Measurements from ENCODE around the gene TASL.

The TASL gene

DNA sequence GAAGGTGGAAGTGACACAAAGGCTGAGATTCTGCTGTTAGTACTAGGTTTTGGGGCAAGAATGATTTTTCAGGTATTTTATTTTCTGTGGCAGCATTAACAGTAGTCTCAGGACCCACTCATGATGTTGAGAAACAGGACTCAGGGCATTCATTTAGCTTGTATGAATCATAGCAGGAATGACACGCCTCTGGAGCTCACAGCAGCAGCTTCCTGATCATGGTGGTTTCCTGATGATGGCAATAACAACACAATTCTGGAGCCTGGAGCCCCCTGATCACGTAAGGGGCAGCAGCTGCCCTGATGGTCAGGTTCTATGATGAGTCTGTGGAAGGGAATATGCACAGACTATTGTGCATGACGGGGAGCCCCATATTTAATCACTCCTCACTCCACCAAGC is 47.0 kb downstream of the TASL start:
- TF ChIP-seq, protein P1, sequence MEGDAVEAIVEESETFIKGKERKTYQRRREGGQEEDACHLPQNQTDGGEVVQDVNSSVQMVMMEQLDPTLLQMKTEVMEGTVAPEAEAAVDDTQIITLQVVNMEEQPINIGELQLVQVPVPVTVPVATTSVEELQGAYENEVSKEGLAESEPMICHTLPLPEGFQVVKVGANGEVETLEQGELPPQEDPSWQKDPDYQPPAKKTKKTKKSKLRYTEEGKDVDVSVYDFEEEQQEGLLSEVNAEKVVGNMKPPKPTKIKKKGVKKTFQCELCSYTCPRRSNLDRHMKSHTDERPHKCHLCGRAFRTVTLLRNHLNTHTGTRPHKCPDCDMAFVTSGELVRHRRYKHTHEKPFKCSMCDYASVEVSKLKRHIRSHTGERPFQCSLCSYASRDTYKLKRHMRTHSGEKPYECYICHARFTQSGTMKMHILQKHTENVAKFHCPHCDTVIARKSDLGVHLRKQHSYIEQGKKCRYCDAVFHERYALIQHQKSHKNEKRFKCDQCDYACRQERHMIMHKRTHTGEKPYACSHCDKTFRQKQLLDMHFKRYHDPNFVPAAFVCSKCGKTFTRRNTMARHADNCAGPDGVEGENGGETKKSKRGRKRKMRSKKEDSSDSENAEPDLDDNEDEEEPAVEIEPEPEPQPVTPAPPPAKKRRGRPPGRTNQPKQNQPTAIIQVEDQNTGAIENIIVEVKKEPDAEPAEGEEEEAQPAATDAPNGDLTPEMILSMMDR (IDR thresholded peaks at IDR 0.05; ENCODE audit: insufficient read depth, low read length) = no peak
- TF ChIP-seq REST (IDR thresholded peaks at IDR 0.05; ENCODE audit: insufficient replicate concordance, low read depth) = no peak
- H3K4me3 ChIP-seq (replicated peaks; ENCODE audit: insufficient read depth, low read length) = no peak overlapping the region
- no peaks in the 10 kb centered on the region for H3K27me3 ChIP-seq (ENCODE audit: insufficient read depth, poor library complexity, severe bottlenecking)
- no peak overlapping the region for H3K27ac ChIP-seq (replicated peaks)
- DNase-seq (ENCODE audit: low read depth in 1 of 2, low spot score in 1 of 2) = no peak

DNA sequence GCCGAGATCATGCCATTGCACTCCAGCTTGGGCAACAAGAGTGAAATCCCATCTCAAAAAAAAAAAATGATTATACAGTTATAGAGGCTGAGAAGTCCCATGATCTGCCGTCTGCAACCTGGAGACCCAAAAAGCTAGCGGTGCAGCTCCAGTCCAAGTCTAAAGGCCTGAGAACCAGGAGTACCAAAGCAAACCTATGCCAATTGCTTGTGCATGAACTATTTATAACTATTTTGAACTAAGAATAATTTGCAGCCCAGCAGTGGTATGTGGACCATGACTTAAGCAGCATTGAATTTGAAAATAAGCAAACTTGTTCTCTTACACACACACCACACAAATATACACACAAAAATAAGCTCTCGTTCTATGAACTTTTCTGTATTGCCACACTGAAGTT is 51.8 kb downstream of the TASL start:
- Histone ChIP-seq H3K27ac (replicated peaks) (no peak overlapping the region), H3K4me3 (replicated peaks; ENCODE audit: insufficient read depth, low read length) (no peak overlapping the region), H3K27me3 (ENCODE audit: insufficient read depth, poor library complexity, severe bottlenecking) (no peaks in the 10 kb centered on the region)
- no peak for DNase-seq (ENCODE audit: low read depth in 1 of 2, low spot score in 1 of 2)
- TF ChIP-seq SPI1 (IDR thresholded peaks at IDR 0.05; ENCODE audit: borderline replicate concordance, low read depth) (no peak), GABPA (IDR thresholded peaks at IDR 0.05; ENCODE audit: low read depth) (no peak)

GRCh38 chrX:30521440-30522182 is 56.0 kb downstream of the TASL start:
- no peak for DNase-seq (ENCODE audit: low read depth in 1 of 2, low spot score in 1 of 2)
- Histone ChIP-seq H3K27me3 (ENCODE audit: insufficient read depth, poor library complexity, severe bottlenecking) (no peaks in the 10 kb centered on the region), H3K27ac (replicated peaks) (no peak overlapping the region), H3K4me3 (replicated peaks; ENCODE audit: insufficient read depth, low read length) (no peak overlapping the region)
- no peak for TF ChIP-seq POLR2AphosphoS5 (IDR thresholded peaks at IDR 0.05; ENCODE audit: low read depth)
- TF ChIP-seq, protein P1 (IDR thresholded peaks at IDR 0.05; ENCODE audit: insufficient read depth, low read length) = no peak
- no peak for TF ChIP-seq SPI1 (IDR thresholded peaks at IDR 0.05; ENCODE audit: borderline replicate concordance, low read depth)
- no peak for TF ChIP-seq REST (IDR thresholded peaks at IDR 0.05; ENCODE audit: insufficient replicate concordance, low read depth)
- no peak for TF ChIP-seq GABPA (IDR thresholded peaks at IDR 0.05; ENCODE audit: low read depth)

DNA sequence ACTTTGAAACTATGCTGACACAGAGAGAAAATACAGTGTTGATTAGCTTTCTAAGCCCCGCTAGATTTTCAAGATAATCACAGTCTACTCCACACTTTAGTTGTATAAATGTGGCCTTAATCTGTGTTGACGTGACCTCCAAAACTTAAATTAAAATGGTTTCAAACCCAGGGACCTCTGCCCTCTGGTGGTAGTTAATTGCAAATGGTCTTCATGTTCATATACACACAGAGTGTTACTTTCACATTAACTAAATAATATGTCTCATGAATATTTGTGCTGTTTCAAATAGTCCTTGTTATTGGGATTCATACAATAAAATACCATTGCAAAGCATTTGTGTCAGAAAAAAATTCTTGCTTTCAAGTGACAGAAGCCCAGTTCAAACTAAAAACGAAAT is 64.3 kb downstream of the TASL start:
- no peak for DNase-seq (ENCODE audit: low read depth in 1 of 2, low spot score in 1 of 2)

More for the DNA sequence above, 64.3 kb downstream of the TASL start:
- TF ChIP-seq, protein P1 (IDR thresholded peaks at IDR 0.05; ENCODE audit: insufficient read depth, low read length) = no peak
- TF ChIP-seq REST (IDR thresholded peaks at IDR 0.05; ENCODE audit: insufficient replicate concordance, low read depth) (no peak), POLR2AphosphoS5 (IDR thresholded peaks at IDR 0.05; ENCODE audit: low read depth) (no peak), SPI1 (IDR thresholded peaks at IDR 0.05; ENCODE audit: borderline replicate concordance, low read depth) (no peak), GABPA (IDR thresholded peaks at IDR 0.05; ENCODE audit: low read depth) (no peak)
- no peak overlapping the region for H3K27ac ChIP-seq (replicated peaks)
- no peak overlapping the region for H3K4me3 ChIP-seq (replicated peaks; ENCODE audit: insufficient read depth, low read length)
- H3K27me3 ChIP-seq (ENCODE audit: insufficient read depth, poor library complexity, severe bottlenecking) = no peaks in the 10 kb centered on the region

Data from HL-60 (cell line).